Measurements from ENCODE around the gene SMIM33.
"Not testable (repeated sequence)": the region's sequence is repeated elsewhere in the genome, so short reads cannot be mapped to it uniquely, and the experiment has no call there.

SMIM33 gene
- total RNA-seq, result 0 to 0.13 (median 0) reads per million in 18 experiments

GRCh38 chr5:139470821-139471300 lies at the start of gene SMIM33:
SMIM33 (plus strand) TSS chr5:139471004; CDS start chr5:139471122, 118 bp downstream.
- no peak for DNase-seq

GRCh38 chr5:139422307-139422893 lies 48.4 kb upstream of the SMIM33 start:
- DNase-seq, result peak; percentile 75 to 88

- no peak for DNase-seq
Observed at GRCh38 chr5:139425497-139425896, 45.3 kb upstream of the SMIM33 start.

GRCh38 chr5:139426203-139426885 lies 44.5 kb upstream of the SMIM33 start:
- no peak for DNase-seq

GRCh38 chr5:139430015-139430414 lies 40.8 kb upstream of the SMIM33 start:
- no peak for DNase-seq

GRCh38 chr5:139431706-139432105 lies 39.1 kb upstream of the SMIM33 start:
- no peak for DNase-seq

- DNase-seq, result no peak
Observed at GRCh38 chr5:139435676-139436075, 35.1 kb upstream of the SMIM33 start.

GRCh38 chr5:139438707-139439012 lies 32.1 kb upstream of the SMIM33 start:
- no peak for DNase-seq

GRCh38 chr5:139439013-139439903 lies 31.5 kb upstream of the SMIM33 start, which contains the start of gene DNAJC18:
DNAJC18 (minus strand) TSS chr5:139439525; CDS start chr5:139439445, 80 bp downstream.
- DNase-seq, result peak; percentile 92 to 93

GRCh38 chr5:139440416-139440815 lies 30.4 kb upstream of the SMIM33 start:
- not testable (repeated sequence) for DNase-seq

GRCh38 chr5:139443831-139444453 lies 26.9 kb upstream of the SMIM33 start:
- DNase-seq, result no peak

- no peak for DNase-seq
Observed at GRCh38 chr5:139445325-139446170, 25.3 kb upstream of the SMIM33 start.

- no peak for DNase-seq
Observed at GRCh38 chr5:139446956-139447779, 23.6 kb upstream of the SMIM33 start.

- no peak for DNase-seq
Observed at GRCh38 chr5:139451176-139451575, 19.6 kb upstream of the SMIM33 start.

- no peak for DNase-seq
Observed at GRCh38 chr5:139451878-139452660, 18.7 kb upstream of the SMIM33 start.

- DNase-seq, result no peak
Observed at GRCh38 chr5:139453683-139454567, 16.9 kb upstream of the SMIM33 start.

- DNase-seq, result no peak
Observed at GRCh38 chr5:139454568-139455290, 16.1 kb upstream of the SMIM33 start.

GRCh38 chr5:139456776-139457175 lies 14.0 kb upstream of the SMIM33 start:
- no peak for DNase-seq

Measured in inflammatory macrophage (primary cell).